Skeletal muscle satellite cell (primary cell): ENCODE measurements around the gene PTDSS2.
"Not testable (repeated sequence)": the region's sequence is repeated elsewhere in the genome, so short reads cannot be mapped to it uniquely, and the experiment has no call there.

Experiments used
- H3K27me3 ChIP-seq: 2 replicates; pipeline ENCODE4 v1.7.0; 2013; ENCODE audit warnings: low read length; ENCODE audit not compliant: control insufficient read depth, insufficient read depth
- H3K36me3 ChIP-seq: 2 replicates; pipeline ENCODE4 v1.7.0; 2013; ENCODE audit warnings: mild to moderate bottlenecking, control low read depth, low read length; ENCODE audit not compliant: insufficient read depth
- H3K4me1 ChIP-seq: 2 replicates; pipeline ENCODE4 v1.7.0; 2013; ENCODE audit warnings: low read length; ENCODE audit not compliant: control insufficient read depth, insufficient read depth
- H3K4me2 ChIP-seq: 2 replicates; pipeline ENCODE4 v1.7.0; 2013; ENCODE audit warnings: mild to moderate bottlenecking, low read length
- H3K4me3 ChIP-seq: 2 replicates; pipeline ENCODE4 v1.7.0; 2013; ENCODE audit warnings: low read length
- H3K9ac ChIP-seq: 2 replicates; pipeline ENCODE4 v1.7.0; 2013; ENCODE audit warnings: mild to moderate bottlenecking, low read depth, low read length, moderate library complexity
- H3K9me3 ChIP-seq: replicated peaks from 2 replicates; pipeline ENCODE4 v1.7.0; 2013; ENCODE audit warnings: mild to moderate bottlenecking, control low read depth, low read length

Gene PTDSS2

DNA sequence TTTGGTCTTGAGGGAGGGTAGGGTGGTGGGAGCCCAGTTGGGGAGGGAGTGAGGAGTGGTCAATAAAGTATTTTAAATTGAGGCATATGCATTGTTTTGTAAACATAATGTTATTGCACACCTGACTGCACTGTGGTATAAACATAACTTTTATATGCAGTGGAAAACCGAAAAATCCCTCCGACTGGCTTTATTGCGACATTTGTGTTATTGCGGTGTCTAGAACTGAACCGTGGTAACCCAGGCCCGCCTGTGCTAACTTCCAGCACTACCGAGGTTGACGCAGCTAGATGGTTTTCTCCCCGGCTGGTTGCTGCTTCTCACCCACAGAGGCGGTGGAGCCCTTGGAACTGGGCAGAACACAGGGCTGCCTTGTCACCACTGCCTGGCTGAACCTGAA, 64.5 kb downstream of the PTDSS2 start:
- peaks cover 29% of the 10 kb centered on the region for H3K36me3 ChIP-seq

DNA sequence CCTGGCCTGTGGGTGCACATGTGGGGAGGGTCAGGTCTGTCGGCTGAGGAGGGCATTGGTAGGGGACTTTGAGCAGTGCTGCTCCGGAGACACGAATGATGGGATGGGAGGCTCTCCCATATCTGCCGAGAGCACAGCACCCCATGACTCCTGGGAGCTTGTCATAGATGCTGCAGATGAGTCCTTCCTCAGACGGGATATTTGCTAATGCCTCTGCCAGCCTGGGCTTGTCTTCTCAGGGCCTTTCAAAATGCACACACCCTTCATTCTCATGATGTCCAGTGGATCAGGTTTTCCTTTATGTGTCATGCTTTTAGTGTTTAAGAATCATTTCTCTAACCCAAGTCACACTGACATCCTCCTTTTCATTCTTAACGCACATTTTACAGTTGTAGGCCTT, 65.1 kb downstream of the PTDSS2 start:
- no peak overlapping the region for H3K9ac ChIP-seq
- no peaks in the 10 kb centered on the region for H3K9me3 ChIP-seq
- H3K27me3 ChIP-seq, result no peaks in the 10 kb centered on the region
- no peak overlapping the region for H3K4me3 ChIP-seq
- peaks cover 4% of the 10 kb centered on the region for H3K4me1 ChIP-seq
- H3K36me3 ChIP-seq, result peaks cover 24% of the 10 kb centered on the region
- H3K4me2 ChIP-seq, result no peak overlapping the region

More for the DNA sequence above, 64.5 kb downstream of the PTDSS2 start:
- Histone ChIP-seq H3K27me3 (no peaks in the 10 kb centered on the region), H3K9me3 (no peaks in the 10 kb centered on the region), H3K4me3 (no peak overlapping the region), H3K9ac (no peak overlapping the region), H3K4me1 (peaks cover 4% of the 10 kb centered on the region), H3K4me2 (no peak overlapping the region)

DNA sequence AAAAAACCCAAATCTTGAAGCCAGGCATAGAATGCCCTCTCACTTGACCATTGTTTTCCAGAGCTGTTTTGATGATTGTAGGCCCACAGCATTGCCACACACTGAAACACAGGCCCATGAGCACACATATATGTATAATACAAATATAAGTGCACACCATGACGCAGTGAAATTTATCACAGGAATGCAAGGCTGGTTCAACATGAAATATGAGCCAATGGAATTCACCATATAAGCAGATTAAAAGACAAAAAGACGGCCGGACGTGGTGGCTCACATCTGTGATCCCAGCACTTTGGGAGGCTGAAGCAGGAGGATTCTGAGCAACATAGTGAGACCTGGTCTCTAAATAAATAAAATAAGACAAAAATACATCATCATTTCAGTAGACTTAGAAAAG, 66.3 kb downstream of the PTDSS2 start:
- peaks cover 4% of the 10 kb centered on the region for H3K4me1 ChIP-seq
- no peaks in the 10 kb centered on the region for H3K27me3 ChIP-seq
- no peak overlapping the region for H3K4me2 ChIP-seq
- H3K4me3 ChIP-seq, result no peak overlapping the region
- H3K9me3 ChIP-seq, result no peaks in the 10 kb centered on the region
- H3K36me3 ChIP-seq, result peaks cover 22% of the 10 kb centered on the region
- no peak overlapping the region for H3K9ac ChIP-seq

DNA sequence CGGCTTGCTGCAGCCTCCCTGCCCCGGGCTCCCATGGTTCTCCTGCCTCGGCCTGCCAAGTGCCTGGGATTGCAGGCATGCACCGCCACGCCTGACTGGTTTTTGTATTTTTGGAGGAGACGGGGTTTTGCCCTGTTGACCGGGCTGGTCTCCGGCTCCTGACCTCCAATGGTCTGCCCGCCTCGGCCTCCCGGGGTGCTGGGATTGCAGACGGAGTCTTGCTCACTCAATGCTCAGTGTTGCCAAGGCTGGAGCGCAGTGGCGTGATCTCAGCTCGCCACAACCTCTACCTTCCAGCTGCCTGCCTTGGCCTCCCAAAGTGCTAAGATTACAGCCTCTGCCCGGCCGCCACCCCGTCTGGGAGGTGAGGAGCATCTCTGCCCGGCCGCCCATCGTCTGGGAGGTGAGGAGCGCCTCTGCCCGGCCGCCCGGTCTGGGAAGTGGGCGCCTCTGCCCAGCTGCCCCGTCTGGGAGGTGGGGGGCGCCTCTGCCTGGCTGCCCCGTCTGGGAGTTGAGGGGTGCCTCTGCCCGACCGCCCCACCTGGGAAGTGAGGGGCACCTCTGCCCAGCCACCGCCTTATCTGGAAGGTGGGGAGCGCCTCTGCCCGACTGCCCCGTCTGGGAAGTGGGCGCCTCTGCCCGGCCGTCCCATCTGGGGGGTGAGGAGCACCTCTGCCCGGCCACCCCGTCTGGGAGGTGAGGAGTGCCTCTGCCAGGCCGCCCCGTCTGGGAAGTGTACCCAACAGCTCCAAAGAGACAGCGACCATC, 67.0 kb downstream of the PTDSS2 start:
- H3K27me3 ChIP-seq, H3K9me3 ChIP-seq, H3K9ac ChIP-seq, H3K4me1 ChIP-seq, H3K4me3 ChIP-seq, H3K4me2 ChIP-seq: not testable (repeated sequence)
- H3K36me3 ChIP-seq, result peaks cover 19% of the 10 kb centered on the region

DNA sequence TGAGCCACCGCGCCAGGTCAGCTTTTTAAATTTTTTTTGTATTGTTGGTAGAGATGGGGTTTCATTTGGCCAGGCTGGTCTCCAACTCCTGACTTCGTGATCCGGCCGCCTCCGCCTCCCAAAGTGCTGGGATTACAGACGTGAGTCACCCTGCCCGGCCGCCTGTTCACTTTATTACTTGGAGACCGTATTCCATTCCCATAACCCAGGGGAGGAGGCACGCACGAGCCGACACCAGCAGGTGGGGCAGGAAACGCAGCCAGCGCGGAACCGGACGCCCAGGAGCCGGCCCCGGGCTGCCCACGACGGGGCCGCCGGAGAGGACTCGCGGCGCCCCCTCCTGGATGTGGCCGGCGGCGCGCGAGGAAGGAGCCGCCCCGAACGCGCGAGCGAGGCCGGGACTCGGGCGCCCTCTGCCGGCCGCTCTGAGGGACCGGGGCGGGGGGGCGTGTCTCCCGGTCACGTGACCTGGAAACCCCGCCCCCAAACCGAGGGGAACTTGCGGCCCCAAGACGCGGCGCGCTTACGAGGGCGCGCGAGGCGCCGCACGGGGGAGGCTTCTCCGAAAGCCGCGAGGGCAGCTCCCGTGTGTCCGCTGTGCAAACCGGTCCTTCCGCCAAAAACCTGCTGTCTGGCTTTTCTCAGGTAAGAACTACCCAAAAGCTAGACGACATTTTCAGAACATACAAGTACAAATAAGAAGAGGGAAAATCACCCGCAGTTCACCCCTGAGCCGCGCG, 68.6 kb downstream of the PTDSS2 start:
- Histone ChIP-seq H3K4me1 (peaks cover 4% of the 10 kb centered on the region), H3K27me3 (no peaks in the 10 kb centered on the region), H3K4me2 (peak overlapping the region; percentile 76), H3K9me3 (no peaks in the 10 kb centered on the region), H3K4me3 (peak overlapping the region; percentile 48), H3K9ac (no peak overlapping the region), H3K36me3 (peaks cover 8% of the 10 kb centered on the region)

DNA sequence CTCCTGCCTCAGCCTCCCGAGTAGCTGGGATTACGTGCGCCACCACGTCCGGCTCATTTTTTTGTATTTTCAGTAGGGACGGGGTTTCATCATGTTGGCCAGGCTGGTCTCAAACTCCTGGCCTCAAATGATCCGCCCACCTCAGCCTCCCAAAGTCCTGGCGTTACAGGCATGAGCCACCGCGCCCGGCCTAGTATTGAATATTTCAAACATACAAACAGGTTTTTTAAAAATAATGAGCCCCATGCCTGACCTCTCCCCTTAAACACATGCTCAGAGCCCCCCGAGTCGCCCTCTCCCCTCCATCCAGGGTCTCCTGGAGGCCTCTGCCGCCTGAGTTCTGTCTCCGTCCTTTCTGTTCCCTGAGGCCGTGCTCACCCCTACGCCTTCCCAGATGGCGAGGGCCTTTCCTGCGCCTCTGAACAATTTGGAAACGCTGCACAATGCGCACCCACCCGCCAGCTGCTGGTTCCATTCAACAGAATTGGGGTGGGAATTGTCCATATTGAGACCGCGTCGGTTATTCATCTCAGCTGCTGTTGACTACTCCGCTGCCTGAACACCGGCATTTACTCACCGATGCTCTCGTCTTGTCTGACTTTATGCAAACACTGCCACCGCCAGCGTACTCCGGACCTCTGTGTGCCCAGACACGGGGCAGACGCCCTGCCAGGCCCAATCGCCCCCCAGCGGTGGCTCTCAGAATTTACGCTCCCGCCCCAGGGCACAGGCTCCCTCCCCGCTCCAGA, 70.5 kb downstream of the PTDSS2 start:
- Histone ChIP-seq H3K4me3 (no peak overlapping the region), H3K4me2 (no peak overlapping the region), H3K27me3 (no peaks in the 10 kb centered on the region)

DNA sequence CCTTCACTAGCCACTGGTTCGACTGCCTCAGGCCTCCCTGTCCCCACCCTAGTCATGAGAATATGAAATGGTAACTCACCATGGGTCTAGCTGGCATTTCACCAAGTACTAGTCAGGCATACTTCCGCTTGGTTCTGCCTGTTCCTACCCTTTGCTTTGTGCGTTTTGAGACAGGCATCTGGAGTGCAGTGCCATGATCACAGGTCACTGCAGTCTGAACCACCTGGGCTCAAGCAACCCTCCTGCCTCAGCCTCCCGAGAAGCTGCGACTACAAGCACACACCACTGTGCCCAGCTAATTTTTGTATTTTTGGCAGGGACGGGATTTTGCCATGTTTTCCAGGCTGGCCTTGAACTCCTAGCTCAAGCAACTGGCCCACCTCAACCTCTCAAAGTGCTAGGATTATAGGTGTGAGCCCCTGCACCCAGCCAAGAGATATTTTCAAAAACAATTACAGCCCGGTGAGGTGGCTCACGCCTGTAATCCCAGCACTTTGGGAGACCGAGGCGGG, 71.2 kb downstream of the PTDSS2 start:
- H3K27me3 ChIP-seq, result no peaks in the 10 kb centered on the region
- no peak overlapping the region for H3K9ac ChIP-seq
- no peaks in the 10 kb centered on the region for H3K9me3 ChIP-seq
- H3K4me2 ChIP-seq, result no peak overlapping the region
- H3K4me1 ChIP-seq, result peaks cover 4% of the 10 kb centered on the region
- no peaks in the 10 kb centered on the region for H3K36me3 ChIP-seq
- no peak overlapping the region for H3K4me3 ChIP-seq

More for the DNA sequence above, 70.5 kb downstream of the PTDSS2 start:
- Histone ChIP-seq H3K36me3 (no peaks in the 10 kb centered on the region), H3K4me1 (peaks cover 4% of the 10 kb centered on the region), H3K9me3 (no peaks in the 10 kb centered on the region), H3K9ac (no peak overlapping the region)

DNA sequence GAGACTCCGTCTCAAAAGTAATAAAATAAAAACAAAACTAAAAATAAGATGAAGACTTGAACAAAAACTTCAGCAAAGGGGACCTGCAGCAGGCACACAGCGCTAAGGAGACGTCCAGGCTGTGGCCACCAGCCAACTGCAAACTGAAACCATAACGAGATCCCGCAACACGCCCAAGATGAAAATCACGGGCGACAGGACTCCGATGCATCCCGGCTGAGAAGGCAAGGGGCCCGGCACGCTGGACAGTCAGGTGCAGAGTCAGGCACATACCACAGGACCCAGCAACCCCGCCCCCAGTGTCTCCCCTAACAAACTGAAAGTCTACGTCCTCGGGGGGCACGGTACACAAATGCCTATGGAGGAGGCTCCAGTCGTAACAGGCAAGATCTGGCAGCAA, 76.1 kb downstream of the PTDSS2 start:
- no peaks in the 10 kb centered on the region for H3K9me3 ChIP-seq
- peaks cover 1% of the 10 kb centered on the region for H3K36me3 ChIP-seq
- no peak overlapping the region for H3K9ac ChIP-seq
- peak overlapping the region; percentile 73 for H3K4me2 ChIP-seq
- H3K4me3 ChIP-seq, result peak overlapping the region; percentile 45
- H3K4me1 ChIP-seq, result peaks cover 8% of the 10 kb centered on the region
- no peaks in the 10 kb centered on the region for H3K27me3 ChIP-seq

DNA sequence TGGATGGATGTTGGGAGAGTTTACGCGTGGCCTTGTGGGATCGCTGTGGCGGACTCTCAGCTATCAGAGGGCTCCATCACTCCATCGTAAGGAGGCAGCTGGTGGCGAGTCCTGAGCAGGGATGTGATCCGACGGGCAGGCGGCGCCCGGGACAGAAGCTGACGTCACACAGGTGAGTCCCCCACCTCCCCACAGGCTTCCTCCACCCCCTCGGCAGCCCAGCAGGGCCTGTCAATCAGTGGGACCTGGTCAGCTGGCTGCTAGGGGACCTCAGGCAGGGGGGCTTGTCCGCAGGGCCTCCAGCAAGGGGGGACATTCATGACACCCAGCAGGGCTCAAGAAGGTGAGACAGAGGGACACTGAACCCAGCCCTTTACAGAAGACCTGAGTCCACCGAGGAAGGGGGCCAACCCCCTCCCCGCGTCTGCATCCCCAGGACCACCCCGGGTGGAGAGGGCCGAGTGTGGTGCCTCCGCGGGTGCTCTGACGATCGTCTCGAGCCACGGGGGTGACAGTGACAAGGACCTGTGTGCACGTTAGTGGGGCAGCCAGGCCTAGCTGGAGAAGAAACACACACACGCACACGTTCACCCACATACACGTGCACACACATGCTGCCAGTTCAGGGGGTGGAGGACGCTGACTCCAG, 78.2 kb downstream of the PTDSS2 start:
- Histone ChIP-seq H3K4me2 (no peak overlapping the region), H3K9ac (no peak overlapping the region), H3K9me3 (no peaks in the 10 kb centered on the region), H3K27me3 (no peaks in the 10 kb centered on the region), H3K4me1 (peaks cover 8% of the 10 kb centered on the region), H3K4me3 (no peak overlapping the region), H3K36me3 (peaks cover 16% of the 10 kb centered on the region)

DNA sequence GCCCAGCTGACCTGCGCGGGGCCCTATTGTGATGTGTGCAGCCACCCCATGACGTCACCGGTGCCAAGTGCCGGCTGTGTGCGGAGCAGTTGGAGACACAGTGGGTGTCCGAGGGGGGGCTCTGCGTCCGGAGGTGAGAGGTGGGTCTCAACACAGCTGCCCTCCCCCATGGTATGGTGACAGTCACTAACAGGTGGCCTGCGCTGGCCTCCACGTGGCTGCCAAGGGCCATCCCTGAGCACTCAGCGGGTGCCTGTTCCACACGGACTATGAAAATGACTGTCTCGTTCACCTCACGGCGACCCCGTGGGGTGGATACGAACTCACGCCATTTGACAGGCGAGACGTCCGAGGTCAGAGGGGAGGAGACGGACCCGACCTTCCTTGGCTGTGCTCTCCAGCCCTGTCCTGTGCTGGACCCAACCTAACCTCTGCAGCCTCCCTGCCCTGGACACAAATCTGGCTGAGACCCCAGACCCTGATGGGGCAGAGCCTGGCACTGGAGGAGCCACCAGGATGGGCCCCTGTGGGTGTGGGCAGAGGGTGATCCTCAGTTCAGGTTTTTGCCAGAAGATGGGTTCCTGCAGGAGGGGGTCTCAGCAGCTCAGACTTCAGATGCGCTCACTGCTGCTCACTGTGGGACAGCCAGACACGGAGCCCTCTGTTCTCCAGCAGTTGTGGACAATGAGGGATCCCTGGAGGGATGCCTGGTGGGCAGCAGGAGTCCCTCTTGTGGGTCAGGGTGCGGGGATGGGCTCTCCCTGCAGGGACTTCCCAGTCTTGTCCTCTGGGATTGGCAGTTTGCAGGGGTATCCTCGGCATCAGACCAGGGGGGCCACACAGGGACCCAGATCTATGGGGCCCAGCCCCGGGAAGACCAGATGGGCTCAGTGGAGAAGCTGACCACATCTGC, 79.0 kb downstream of the PTDSS2 start:
- Histone ChIP-seq H3K27me3 (no peaks in the 10 kb centered on the region), H3K4me2 (no peak overlapping the region), H3K4me3 (no peak overlapping the region), H3K4me1 (peaks cover 11% of the 10 kb centered on the region), H3K9ac (no peak overlapping the region), H3K9me3 (no peaks in the 10 kb centered on the region), H3K36me3 (peaks cover 23% of the 10 kb centered on the region)
